ENCODE data around the gene SLC16A3. TPM values are rescaled to one million over a fixed set of nuclear protein-coding genes. Genes with fewer than 3 reads are reported as not detected.

The SLC16A3 gene
- polyA plus RNA-seq, 1 donor (not counting 4 experiments of a cell fraction or from before 2014, with no cell fraction given) = 35.7 TPM

DNA sequence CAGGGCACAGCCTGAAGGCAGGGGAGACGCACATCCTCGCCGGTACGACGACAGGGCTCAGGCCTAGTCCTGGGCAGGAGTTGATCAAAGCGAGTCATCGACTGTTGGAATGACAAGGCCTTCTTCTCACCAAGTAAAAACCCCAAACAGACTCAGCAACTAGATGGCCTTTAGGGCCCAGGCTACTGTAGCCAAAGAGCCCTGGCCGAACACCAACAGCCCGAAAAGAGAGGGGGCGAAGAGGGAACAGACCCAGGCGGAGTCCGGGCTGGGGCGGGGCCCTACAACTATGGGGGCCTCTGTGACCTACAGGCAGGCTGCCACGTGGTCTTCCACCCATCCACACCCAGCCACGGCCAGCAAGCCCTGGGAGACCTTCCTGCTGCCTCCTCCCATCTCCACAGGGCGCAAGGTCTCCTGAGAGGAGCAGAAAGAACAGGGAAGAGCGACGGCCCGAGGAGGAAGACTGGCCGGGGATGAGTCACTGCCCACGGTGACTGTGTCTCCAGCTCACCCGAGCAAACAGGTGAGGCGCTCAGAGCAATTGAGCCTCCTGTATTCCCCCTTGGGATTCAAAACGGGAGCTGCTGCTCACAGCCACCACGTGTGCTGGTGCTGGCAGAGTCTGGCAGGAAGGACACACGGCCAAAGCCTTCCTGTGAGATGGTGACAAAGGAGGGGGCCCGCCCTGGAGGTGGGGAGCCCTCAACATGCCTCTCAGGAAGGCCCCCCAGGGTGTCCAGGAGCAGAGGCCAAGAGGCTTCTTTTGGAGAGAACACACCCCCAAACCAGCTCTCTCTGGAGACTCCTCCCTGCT is 17.7 kb downstream of the SLC16A3 start:
- TF ChIP-seq, protein P1, sequence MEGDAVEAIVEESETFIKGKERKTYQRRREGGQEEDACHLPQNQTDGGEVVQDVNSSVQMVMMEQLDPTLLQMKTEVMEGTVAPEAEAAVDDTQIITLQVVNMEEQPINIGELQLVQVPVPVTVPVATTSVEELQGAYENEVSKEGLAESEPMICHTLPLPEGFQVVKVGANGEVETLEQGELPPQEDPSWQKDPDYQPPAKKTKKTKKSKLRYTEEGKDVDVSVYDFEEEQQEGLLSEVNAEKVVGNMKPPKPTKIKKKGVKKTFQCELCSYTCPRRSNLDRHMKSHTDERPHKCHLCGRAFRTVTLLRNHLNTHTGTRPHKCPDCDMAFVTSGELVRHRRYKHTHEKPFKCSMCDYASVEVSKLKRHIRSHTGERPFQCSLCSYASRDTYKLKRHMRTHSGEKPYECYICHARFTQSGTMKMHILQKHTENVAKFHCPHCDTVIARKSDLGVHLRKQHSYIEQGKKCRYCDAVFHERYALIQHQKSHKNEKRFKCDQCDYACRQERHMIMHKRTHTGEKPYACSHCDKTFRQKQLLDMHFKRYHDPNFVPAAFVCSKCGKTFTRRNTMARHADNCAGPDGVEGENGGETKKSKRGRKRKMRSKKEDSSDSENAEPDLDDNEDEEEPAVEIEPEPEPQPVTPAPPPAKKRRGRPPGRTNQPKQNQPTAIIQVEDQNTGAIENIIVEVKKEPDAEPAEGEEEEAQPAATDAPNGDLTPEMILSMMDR (optimal IDR thresholded peaks at IDR 0.05 in 1 of 3, IDR thresholded peaks at IDR 0.05 in 1 of 3, conservative IDR thresholded peaks at IDR 0.05 in 1 of 3; ENCODE audit: extremely low read depth in 1 of 3, insufficient read depth in 2 of 3, low read length in 3 of 3) = no peak
- no peak for TF ChIP-seq EZH2 (IDR thresholded peaks at IDR 0.05; ENCODE audit: low read length)
- DNase-seq (ENCODE audit: low read depth, low spot score) (peak; percentile 73), FAIRE-seq (peak; percentile 93)
- Histone ChIP-seq H3K36me3 (ENCODE audit: control insufficient read depth in 2 of 2, extremely low read depth in 1 of 2, insufficient read depth in 2 of 2, low read length in 2 of 2) (peaks cover 55 to 80% of the 10 kb centered on the region in 2 experiments), H3K27me3 (ENCODE audit: control insufficient read depth, extremely low read depth, insufficient read depth, low read length) (no peaks in the 10 kb centered on the region), H3K4me3 (ENCODE audit: control insufficient read depth in 2 of 3, extremely low read depth in 1 of 3, insufficient read depth in 2 of 3, low read depth in 1 of 3, low read length in 3 of 3) (no peak overlapping the region), H3K4me2 (ENCODE audit: control insufficient read depth, extremely low read depth, insufficient read depth, low read depth, low read length) (peak overlapping the region; percentile 50), H2AFZ (ENCODE audit: control insufficient read depth, low read length) (no peak overlapping the region), H3K4me1 (ENCODE audit: control insufficient read depth, extremely low read depth, insufficient read depth, low read length) (peaks cover 41% of the 10 kb centered on the region), H3K9me3 (ENCODE audit: control insufficient read depth, low read depth, low read length) (no peaks in the 10 kb centered on the region), H4K20me1 (ENCODE audit: control insufficient read depth, extremely low read depth, insufficient read depth, low read length) (peaks cover 33% of the 10 kb centered on the region), H3K9ac (ENCODE audit: control insufficient read depth, extremely low read depth, insufficient read depth, low read length) (peak overlapping the region; percentile 77), H3K27ac (ENCODE audit: control insufficient read depth, insufficient read depth, low read length) (peak overlapping the region; percentile 92), H3K9me1 (ENCODE audit: control insufficient read depth, extremely low read depth, insufficient read depth, low read length) (peaks cover 6% of the 10 kb centered on the region), H3K79me2 (ENCODE audit: control insufficient read depth, insufficient read depth, low read length) (peaks cover 56% of the 10 kb centered on the region)
- dilution Hi-C loops (cut with MboI; ENCODE audit: extremely low pct_ligation_motif_present, low sequenced_read_pairs) = no loop called here

DNA sequence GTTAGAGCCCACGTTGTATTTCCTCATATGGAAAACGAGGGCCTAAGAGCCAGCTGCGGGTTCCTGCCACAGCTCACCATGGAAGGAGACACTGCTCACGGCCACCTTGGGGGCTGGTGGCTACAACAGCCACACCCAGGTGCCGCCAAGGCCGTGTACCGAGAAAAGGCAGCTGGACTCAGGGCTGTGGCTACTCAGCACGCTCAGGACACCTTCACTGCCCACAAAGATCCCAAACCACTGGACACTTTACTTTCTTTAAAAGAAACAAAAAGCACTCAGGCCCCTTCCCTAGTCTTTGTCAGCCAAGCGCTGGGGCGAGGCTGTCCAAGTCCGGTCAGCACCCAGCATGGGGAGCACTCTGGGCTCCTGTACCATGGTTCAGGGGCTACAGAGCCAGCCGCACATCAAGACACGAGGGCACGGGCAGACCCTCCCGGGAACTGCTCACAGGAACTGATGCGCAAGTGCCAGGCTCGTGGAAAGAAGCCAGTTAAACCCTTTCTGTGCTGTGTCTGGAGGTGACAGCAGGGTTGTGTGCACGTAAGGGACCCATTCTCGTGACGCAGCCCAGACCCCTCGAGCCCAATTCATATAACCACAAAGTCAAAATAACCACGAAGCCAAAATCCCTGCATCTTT is 18.5 kb downstream of the SLC16A3 start:
- peaks cover 59 to 82% of the 10 kb centered on the region in 2 experiments for H3K36me3 ChIP-seq (ENCODE audit: control insufficient read depth in 2 of 2, extremely low read depth in 1 of 2, insufficient read depth in 2 of 2, low read length in 2 of 2)
- FAIRE-seq = no peak
- H2AFZ ChIP-seq (ENCODE audit: control insufficient read depth, low read length) = no peak overlapping the region

More for the DNA sequence above, 18.5 kb downstream of the SLC16A3 start:
- Histone ChIP-seq H3K9ac (ENCODE audit: control insufficient read depth, extremely low read depth, insufficient read depth, low read length) (peak overlapping the region; percentile 77), H3K27me3 (ENCODE audit: control insufficient read depth, extremely low read depth, insufficient read depth, low read length) (no peaks in the 10 kb centered on the region), H3K4me2 (ENCODE audit: control insufficient read depth, extremely low read depth, insufficient read depth, low read depth, low read length) (peak overlapping the region; percentile 50), H3K9me1 (ENCODE audit: control insufficient read depth, extremely low read depth, insufficient read depth, low read length) (peaks cover 6% of the 10 kb centered on the region), H3K9me3 (ENCODE audit: control insufficient read depth, low read depth, low read length) (no peaks in the 10 kb centered on the region), H3K27ac (ENCODE audit: control insufficient read depth, insufficient read depth, low read length) (peak overlapping the region; percentile 92), H3K4me1 (ENCODE audit: control insufficient read depth, extremely low read depth, insufficient read depth, low read length) (peaks cover 36% of the 10 kb centered on the region), H3K79me2 (ENCODE audit: control insufficient read depth, insufficient read depth, low read length) (peaks cover 60% of the 10 kb centered on the region), H3K4me3 (ENCODE audit: control insufficient read depth in 2 of 3, extremely low read depth in 1 of 3, insufficient read depth in 2 of 3, low read depth in 1 of 3, low read length in 3 of 3) (no peak overlapping the region), H4K20me1 (ENCODE audit: control insufficient read depth, extremely low read depth, insufficient read depth, low read length) (peaks cover 33% of the 10 kb centered on the region)
- no peak for DNase-seq (ENCODE audit: low read depth, low spot score)
- TF ChIP-seq, protein P1 (optimal IDR thresholded peaks at IDR 0.05 in 1 of 3, IDR thresholded peaks at IDR 0.05 in 1 of 3, conservative IDR thresholded peaks at IDR 0.05 in 1 of 3; ENCODE audit: extremely low read depth in 1 of 3, insufficient read depth in 2 of 3, low read length in 3 of 3) = no peak
- TF ChIP-seq EZH2 (IDR thresholded peaks at IDR 0.05; ENCODE audit: low read length) = no peak
- dilution Hi-C loops (cut with MboI; ENCODE audit: extremely low pct_ligation_motif_present, low sequenced_read_pairs) = no loop called here

Measured in keratinocyte (primary cell).